Melanocyte of skin (primary cell): ENCODE results near the gene CPEB4. TPM values are rescaled to one million over a fixed set of nuclear protein-coding genes. Genes with fewer than 3 reads are reported as not detected.

Experiments used
- total RNA-seq, 2 donors: library from RNA; depleted of rRNA; stranded (reverse); fragments of >200 nt; gene quantifications; 2 replicates each; pipeline ENCODE4 v1.2.3, GENCODE V29; 2012

Gene CPEB4
- total RNA-seq = 10 to 100 TPM; 42.0 to 45.3 TPM

DNA sequence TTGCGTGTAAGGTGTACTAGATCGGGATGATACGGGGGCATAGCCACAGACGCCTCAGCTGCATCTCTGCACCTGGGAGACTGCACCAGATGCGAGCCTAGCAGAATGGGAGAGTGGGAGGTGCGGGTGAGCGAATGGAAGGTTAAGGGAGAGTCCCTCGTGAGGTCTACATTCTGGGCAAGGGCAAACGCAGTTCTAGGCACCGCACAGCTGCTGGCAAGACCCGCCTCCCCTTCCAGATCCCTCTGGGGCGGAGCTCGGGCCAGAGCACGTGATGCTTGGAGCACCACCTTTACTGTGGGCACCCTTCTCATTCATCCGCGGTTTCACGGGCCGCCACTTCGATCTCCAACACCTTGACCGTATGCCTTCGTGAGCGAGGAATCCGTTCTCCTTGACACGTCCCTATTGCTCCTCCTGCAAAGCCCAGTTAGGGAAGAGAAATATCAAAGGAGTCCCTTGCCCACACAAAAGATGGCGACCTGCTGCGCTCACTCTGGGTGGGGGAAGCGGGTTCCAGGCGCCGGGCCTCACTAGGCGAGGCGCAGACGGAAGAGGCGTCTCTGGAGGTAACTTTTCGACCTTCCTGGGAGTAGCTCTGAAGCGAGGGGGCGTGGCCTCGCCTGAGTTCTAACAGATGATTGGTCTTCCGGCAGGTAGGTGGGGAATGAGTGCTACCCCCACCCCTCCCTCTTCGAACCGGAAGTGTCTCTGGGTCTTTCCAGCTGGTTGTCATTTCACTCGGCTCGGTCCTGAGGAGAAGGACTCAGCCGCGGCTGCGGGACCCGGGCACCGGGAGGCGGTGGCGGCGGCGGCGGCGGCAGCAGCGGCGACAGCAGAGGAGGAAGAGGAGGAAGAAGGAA, at the start of gene CPEB4:
TSS of gene CPEB4 (plus strand) at position 740 of the 863 bp plus-strand sequence. CDS start 1,385 bp downstream, outside the sequence.

DNA sequence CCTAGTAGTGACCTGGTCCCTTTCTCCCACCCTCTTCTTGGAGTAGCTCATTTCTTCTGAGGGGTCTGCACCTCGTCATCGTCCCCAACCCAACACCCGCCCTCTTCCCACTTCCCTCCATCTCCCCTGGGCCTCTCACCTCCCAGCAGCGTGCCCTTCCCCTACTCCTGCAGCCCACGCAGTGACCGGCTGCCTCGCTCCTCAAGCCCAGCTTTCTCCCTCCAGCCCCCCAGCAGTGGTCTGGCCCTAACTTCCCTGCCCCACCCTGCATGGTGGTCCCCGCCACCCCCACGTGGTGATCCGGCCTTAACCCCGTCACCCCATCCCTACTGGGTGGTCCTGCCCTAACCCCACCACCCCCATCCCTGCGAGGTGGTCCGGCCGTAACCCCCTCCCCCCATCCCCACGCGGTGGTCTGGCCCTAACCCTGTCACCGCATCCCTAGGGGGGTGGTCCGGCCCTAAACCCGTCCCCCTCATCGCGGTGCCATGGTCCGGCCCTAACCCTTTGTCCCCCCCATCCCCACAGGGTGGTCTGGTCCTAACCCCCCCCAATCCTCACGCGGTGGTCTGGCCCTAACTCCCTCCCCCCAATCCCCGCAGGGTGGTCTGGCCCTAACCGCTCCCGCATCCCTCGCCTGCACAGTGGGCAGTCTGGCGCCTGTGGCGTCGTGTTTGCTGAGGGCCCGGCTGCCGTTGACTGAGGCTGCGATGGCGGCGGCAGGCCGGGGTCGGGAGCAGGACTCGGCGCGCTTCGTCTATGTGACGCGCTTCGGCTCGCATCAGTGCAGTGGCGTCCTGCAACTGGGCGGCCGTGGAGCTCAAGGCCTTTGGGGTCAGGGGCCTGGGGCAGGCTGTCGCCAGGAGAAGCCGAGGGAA, 100.6 kb downstream of the CPEB4 start, which contains the start of gene C5orf47:
TSS of gene C5orf47 (plus strand) at position 617 of the 878 bp plus-strand sequence. CDS start at position 711, 94 bp downstream.

Other genes starting within 250 kb of the CPEB4 start
- under 1 TPM; under 0.01 to 0.34 TPM for gene C5orf47, start 100.8 kb downstream of the CPEB4 start, total RNA-seq
- gene NSG2, start 157.4 kb downstream of the CPEB4 start, total RNA-seq = not detected